GM18507 (cell line): ENCODE results near the gene POR.
A peak's percentile ranks its signal among the peaks of the same experiment; 100 is the strongest.
"Not testable (repeated sequence)": the region's sequence is repeated elsewhere in the genome, so short reads cannot be mapped to it uniquely, and the experiment has no call there.

Experiments used
- DNase-seq: peaks from one replicate; pipeline ENCODE4 v3.0.0; 2011; ENCODE audit warnings: low read depth; ENCODE audit not compliant: insufficient read length; ENCODE audit errors: extremely low spot score
- FAIRE-seq: peaks from 2 replicates; lab custom pipeline; 2011; peaks lifted over from hg19 to GRCh38; lab: Jason Lieb, UNC

POR gene

DNA sequence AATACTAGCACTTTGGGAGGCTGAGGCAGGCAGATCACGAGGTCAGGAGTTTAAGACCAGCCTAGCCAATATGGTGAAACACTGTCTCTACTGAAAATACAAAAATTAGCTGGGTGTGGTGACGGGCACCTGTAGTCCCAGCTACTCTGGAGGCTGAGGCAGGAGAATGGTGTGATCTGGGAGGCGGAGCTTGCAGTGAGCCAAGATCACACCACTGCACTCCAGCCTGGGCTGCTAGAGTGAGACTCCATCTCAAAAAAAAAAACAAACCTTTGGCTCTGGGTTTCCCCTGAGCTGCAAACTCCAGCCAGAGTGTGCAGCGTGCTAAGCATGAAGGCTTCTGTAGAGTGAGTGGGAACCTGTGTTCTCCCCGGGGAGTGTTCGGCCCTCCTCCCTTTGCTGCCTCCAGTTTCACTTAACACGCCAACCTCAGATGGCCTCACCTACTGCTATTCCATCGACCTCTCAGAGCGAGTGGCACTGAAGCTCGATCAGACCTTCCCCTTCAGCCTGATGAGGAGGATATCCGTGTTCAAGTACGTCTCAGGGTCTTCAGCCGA, 31.6 kb upstream of the POR start:
- peak; percentile 44 for FAIRE-seq

DNA sequence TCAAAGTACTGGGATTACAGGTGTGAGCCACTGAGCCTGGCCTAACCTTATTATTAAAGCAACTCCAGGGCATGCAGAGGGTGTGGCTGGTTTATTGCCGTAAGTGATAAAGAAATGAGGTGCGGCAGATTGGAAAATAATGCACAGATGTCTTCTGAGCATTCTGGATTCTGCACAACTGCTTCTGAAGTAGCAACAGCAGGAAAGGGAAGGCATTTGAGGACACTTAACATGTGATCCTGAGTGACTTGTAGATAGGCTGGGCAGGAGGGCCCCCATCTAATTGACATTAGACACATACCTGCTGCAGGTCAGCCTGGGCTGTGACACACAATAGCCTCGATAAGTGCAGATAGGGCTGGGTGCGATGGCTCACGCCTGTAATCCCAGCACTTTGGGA, 30.5 kb upstream of the POR start:
- DNase-seq (no peak), FAIRE-seq (no peak)

More for the DNA sequence above, 31.6 kb upstream of the POR start:
- DNase-seq = not testable (repeated sequence)

DNA sequence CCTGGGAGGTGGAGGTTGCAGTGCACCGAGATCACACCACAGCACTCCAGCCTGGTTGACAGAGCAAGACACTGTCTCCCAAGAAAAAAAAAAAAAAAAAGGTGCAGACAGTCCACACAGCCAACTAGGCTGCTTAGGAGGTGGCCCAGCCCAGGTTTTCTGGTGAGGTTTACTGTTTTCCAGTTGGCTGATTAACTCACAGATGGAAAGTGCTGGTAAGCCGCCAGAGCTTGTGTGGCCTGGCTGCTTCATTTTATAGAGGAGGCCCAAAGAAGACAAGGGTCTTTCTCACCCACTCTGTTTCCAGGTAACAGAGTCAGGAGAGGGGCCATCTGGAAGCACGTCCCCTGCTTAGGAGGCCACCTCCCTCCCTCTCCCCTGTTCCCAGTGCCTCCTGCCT, 29.9 kb upstream of the POR start:
- FAIRE-seq (no peak), DNase-seq (no peak)

DNA sequence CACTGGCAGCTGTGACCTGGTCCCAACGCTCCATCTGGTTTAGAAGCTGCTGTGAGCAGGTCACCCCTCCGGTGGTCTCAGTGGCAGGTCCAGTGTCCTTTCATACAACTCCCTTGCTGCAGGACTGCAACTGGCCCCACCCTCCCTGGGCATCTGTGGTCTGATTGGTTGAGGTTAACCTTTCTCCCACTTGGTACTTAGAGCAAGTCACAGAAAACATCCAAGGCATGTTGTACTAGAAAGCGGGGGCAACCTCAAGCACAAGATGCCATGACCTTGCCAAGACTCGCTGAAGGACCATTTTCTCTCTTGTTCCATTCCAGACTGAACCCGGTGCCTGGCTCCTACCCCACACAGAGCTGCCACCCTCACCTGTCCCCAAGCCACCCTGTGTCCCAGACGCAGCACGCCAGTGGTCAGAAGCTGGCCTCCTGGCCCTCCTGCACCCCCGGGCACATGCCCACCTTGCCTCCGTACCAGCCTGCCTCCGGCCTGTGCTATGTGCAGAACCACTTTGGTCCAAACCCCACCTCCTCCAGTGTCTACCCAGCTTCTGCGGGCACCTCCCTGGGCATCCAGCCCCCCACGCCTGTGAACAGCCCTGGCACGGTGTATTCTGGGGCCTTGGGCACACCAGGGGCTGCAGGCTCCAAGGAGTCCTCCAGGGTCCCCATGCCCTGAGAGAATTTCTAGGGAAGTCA, 27.1 kb upstream of the POR start:
- no peak for DNase-seq
- no peak for FAIRE-seq

DNA sequence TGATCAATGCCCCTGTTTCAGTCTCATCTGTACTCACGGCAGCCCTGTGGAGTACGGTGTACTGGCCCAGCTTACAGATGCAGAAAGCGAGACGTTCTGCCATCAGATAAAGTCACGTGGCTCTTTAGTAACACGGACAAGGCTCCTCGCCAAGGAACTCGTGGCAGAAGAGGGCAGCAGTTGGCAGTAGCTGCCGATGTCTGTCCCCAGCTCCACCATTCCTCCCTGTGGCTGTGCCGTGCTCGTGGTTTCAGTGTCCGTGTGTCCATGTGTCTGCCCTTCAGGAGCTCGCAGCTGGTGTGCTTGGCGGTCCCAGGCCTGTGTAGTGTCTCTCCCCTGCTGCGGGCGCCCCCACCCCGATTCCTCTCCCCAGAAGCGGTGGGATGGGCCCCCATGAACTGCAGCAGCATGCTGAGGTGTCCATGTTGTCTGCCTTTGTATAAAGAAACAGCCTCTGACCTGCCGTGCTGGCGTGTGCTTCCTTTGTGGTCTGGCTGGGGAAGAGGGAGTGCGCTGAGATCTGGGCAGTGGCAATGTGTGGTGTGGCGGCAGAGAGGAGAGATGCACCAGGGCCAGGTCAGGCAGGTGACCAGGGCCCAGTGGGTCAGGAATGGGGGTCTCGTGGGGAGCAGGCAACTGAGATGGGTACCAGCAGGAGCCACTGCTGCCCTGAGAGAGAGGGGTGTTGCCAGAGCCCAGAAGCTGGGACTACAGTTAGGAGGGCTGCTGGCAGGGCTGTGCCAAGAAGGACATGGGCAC, 26.3 kb upstream of the POR start:
- DNase-seq (no peak), FAIRE-seq (no peak)

DNA sequence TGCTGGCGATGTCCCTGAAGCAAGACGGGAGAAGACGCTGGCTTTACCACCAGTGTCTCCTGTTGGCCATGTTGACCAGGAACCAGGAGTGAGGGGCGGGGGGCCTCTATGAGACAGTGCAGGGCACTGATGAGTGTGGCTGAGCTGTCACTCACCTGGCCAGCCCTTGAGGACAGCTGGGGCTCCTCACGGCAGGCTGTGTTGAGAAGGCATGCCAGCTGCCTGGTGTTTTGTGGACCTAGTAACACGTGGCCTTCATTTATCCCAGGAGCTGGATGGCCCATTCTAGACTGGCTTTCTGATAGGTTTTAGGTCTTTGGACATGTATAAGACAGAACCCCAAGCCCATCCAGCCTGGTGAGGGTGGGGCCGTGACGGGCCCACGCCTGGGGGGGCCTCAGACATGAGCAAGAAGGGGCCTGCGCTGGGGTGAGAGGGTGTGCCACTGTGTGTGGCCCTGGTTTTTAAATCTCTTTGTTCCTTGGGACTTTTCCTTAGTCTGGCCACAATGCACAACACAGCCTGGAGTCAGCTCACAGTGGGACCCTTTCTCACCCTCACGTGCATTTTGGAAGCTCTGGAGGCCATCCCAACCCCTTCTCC, 25.6 kb upstream of the POR start:
- FAIRE-seq = no peak
- no peak for DNase-seq

DNA sequence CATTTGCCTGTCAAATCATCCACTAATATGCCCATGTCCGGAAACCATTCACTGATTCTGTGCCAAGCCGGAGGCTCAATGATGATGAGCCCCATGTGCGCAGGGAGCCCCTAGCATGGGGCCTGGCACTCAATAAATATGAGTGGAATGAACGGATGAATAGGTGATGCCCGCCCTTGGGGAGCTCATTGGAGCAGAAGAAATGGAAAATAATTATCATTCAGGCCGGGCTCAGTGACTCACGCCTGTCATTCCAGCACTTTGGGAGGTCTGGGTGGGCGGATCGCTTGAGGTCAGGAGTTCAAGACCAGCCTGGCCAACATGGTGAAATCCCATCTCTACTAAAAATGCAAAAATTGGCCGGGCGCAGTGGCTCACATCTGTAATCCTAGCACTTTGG, 25.1 kb upstream of the POR start:
- DNase-seq = no peak
- no peak for FAIRE-seq

DNA sequence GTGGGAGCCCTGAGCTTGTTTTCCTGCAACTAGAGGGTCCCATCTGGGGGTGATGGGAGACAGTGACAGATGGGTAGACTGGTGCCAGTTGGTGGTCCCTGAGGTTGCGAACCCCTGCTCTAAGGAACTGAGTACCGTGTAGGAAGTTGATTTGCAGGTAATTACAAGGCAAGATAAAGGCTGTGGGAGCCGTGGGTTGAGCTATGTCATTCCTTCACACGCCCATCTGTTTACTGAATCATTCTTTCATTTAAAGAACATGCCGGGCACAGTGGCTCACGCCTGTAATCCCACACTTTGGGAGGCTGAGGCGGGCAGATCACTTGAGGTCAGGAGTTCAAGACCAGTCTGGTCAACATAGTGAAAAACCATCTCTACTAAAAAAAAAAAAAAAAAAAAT, 23.7 kb upstream of the POR start:
- FAIRE-seq = not testable (repeated sequence)

DNA sequence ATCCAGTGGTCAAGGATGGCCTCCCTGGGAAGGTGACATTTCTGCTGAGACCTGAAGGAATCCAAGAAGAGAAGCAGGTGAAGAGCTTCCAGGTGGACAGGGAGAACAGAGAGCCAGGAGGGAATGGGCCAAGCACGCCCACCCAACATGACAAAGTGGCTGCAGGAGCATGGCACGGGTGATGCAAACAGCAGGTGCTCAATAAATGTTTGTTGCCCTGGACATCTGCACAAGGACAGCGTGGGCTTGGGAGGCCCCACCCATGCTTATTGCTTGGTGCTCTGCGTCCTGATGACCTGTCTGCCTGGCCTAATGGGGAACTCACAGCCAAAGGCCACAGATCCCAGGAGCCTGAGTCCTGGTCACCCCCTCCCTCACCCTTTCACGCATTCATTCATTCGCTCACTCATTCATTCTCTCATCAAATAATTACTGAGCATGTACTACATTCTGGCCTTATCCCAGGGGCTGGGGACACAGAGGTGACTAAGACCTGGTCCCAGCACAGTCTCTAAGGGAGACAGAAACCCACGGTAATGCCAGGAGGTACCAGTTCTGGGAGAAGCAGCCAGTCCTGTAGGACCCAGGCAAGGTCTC, 23.0 kb upstream of the POR start:
- DNase-seq (no peak), FAIRE-seq (no peak)

More for the DNA sequence above, 23.7 kb upstream of the POR start:
- DNase-seq = not testable (repeated sequence)

DNA sequence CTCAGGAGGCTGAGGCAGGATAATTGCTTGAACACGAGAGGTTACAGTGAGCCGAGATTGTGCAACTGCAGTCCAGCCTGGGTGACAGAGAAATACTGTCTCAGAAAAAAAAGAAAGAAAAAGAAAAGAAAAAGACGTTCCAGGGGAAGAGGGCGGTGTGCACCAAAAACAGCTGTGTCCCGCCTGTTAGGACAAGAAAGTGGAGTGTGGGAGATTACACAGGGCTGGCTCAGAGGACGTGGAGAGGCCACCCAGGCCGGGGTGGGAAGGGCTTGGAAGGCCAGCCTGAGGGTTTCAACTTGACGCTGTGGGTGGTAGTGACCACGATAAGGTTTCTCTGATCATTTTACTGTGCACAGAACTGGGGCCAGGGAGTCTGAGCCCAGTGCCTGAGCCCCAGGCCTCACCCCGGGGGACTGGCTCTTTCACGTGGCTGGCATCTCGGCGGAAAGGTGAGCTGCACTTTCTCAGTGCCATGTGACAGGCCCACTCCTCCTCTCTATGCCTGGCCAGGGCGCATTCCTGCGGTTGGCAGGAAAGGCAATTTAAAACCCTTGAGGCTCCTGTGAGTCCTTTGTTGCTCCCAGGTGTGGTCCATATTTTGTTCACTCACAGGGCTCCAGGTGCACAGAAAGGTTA, 22.2 kb upstream of the POR start:
- FAIRE-seq = no peak
- no peak for DNase-seq

DNA sequence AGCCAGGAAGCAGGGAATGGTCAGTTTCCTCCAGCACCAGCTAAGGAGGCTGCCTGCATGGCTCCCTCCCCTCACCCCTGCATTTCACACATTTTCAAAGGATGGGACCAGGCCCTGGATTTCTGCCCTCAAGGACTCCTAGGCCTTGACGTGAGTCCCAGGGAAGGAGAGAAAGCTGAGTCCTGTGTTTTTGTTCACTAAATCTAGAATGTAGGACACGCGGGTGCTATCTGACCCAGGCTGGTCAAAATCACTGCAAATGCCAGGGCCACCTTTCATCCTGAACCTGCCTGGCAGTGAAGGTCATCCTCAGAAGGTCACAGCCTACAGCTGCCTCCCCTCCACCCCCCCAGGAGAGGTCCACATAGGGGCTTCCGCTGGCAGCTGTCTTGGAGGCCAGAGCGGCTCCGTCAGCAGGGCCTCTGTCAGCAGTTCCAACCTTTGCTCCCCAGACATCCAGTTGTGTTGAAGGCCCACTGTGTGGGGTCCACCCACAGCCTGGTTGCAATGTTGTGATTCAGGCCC, 18.1 kb upstream of the POR start:
- DNase-seq (no peak), FAIRE-seq (no peak)

DNA sequence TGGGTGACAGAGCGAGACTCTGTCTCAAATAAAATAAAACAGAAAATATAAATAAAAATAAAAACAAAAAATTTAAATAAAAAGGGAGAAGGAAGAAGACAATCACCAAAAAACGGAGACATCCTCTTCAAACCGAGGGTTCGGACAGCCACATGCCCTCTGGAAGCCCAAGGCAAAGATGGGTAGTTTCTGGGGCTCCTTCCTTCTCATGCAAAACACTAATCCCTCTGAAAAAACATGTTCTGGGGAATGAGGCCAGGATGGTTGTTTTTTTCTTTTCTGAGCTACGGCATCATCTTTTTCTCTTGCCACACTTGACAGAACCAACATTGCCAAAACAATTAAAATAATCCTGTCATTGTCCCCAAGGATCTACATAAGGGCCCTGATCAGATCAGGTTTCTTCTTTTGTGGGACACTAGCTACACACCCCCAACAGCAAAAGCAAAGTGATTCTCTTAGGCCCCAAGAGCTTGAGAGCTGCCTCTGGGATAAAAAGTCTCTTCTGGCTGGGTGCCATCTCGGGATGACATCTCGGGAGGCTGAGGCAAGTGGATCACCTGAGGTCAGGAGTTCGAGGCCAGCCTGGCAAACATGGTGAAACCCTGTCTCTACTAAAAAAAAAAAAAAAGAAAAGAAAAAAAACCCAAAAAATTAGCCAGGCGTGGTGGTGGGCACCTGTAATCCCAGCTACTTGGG, 14.2 kb upstream of the POR start:
- DNase-seq (no peak), FAIRE-seq (no peak)

DNA sequence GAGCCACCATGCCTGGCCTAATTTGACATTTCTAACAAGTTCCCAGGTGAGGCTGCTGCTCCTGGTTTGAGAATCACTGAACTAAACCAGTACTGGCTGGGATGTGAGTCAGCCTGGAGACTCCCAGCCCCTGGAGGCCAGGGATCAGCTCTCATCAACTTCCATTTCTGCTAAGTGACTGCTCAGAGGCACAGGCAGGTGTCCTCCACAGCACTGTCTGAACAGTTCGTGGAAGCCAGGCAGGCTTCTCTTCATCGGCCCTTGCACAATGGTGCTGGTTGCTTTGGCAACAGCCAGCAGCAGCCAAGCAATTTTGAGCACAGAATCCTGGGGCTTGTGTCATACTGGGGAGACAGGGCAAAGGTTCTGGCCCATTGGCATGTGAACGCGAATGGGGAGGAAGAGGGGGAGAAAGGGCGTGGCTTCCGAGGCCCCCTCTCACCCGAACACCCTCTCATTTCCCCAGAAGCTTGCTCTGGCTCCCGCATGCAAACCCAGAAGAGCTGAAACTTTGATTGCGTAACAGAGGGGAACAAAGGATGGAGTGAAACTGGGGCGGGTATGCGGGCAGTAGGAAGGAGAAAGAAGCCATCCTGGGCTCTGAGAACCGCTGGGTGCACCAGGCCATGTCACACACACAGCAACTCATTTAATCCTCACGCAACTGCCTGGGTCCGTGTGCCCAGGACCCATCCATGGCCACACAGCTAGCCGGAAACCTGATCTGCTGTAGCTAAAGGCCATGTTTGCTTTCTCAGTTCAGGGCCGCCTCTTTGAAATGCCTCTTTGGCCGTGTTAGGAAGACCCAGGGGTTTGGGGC, 9.0 kb upstream of the POR start:
- no peak for FAIRE-seq
- no peak for DNase-seq

DNA sequence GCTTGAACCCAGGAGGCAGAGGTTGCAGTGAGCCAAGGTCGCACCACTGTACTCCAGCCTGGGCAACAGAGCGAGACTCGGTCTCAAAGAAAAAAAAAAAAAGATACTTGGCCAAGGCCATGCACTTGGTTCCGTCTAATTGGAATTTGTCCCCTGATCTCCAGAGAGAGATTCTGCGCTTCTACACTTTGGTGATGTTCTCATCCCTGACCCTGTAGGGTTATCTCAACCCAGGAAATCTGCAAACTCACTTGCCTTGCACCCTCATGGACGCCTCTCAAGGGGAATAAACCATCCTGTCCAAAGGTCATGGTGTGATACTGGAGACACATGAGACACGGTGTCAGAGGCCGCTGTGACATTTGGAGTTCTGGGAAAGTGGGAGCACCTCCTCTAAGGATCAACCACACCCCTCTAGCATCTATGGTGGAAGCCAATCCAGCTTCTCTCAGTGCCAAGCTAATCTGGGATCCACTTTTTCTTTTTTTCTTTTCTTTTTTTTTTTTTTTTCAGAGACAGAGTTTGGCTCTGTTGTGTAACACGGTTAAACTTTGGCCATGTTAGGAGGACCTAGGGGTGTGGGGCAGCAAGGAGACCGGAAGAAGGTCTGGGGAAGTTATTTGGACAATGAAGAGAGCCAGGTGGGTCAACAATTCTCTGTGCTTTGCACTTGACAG, 7.8 kb upstream of the POR start:
- DNase-seq (no peak), FAIRE-seq (no peak)

DNA sequence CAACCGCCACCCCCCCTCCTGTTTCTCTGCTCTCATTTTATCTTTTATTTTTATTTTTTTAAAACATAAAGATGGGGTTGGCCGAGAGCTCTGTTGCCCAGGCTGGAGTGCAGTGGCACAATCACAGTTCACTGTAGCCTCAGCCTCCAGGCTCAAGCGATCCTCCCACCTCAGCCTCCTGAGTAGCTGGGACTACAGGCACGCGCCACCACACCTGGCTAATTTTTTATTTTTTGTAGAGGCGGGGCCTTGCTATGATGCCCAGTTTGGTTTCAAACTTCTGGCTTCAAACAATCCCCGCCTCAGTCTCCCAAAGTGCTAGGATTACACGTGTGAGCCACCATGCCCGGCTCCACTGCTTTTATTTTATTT, 7.3 kb upstream of the POR start:
- not testable (repeated sequence) for DNase-seq, FAIRE-seq

DNA sequence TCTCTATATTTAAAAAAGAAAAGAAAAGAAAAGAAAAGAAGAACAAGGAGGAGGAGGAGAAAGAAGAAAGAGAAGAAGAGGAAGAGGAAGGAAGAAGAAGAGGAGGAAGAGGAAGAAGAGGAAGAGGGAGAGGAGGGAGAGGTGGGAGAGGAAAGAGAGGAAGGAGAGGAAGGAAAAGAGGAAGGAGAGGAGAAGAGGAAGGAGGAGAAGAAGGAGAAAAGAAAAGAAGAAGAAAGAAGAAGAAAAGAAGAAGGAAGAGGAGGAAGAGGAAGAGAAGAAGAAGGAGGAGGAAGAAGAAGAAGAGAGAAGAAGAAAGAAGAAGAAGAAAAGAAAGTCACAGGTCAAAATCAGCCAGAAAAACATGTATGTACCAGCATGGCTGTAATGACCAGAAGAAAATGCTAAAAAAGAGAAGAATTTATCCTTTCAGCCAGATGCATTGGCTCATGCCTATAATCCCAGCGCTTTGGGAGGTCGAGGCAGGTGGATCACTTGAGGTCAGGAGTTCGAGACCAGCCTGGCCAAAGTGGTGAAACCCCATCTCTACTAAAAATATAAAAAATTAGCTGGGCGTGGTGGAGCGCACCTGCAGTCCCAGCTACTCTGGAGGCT, 5.3 kb upstream of the POR start:
- no peak for FAIRE-seq
- DNase-seq = no peak

DNA sequence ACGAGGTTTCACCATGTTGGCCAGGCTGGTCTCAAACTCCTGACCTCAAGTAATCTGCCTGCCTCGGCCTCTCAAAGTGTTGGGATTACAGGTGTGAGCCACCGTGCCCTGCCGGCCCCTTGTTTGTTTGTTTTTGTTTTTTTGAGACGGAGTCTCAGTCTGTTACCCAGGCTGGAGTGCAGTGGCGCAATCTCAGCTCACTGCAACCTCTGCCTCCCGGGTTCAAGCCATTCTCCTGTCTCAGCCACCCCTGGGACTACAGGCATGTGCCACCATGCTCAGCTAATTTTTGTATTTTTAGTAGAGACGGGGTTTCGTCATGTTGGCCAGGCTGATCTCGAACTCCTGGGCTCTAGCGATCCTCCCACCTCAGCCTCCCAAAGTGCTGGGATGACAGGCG, 3.8 kb upstream of the POR start:
- FAIRE-seq, DNase-seq: not testable (repeated sequence)
